Glomerular visceral epithelial cell (primary cell): ENCODE measurements around the gene APMAP.

ENCODE experiments used
- DNase-seq: peaks from one replicate; pipeline ENCODE4 v3.0.0-alpha.2; 2016; ENCODE audit errors: extremely low spot score

Gene APMAP

GRCh38 chr20:24966317-24967012 is 26.1 kb downstream of the APMAP start:
- no peak for DNase-seq

- DNase-seq, result no peak
Observed at GRCh38 chr20:24965065-24965919, 27.3 kb downstream of the APMAP start.

GRCh38 chr20:24964506-24964840 is 28.1 kb downstream of the APMAP start:
- no peak for DNase-seq

- no peak for DNase-seq
Observed at GRCh38 chr20:24963672-24964505, 28.7 kb downstream of the APMAP start.

- no peak for DNase-seq
Observed at GRCh38 chr20:24962510-24962909, 30.0 kb downstream of the APMAP start.

- no peak for DNase-seq
Observed at GRCh38 chr20:24962182-24962492, 30.4 kb downstream of the APMAP start.

GRCh38 chr20:24961384-24962181 is 31.0 kb downstream of the APMAP start:
- no peak for DNase-seq

GRCh38 chr20:24960861-24961260 is 31.7 kb downstream of the APMAP start:
- DNase-seq, result no peak

- DNase-seq, result no peak
Observed at GRCh38 chr20:24960302-24960801, 32.2 kb downstream of the APMAP start.

- no peak for DNase-seq
Observed at GRCh38 chr20:24959591-24960301, 32.8 kb downstream of the APMAP start.

- no peak for DNase-seq
Observed at GRCh38 chr20:24958506-24959385, 33.8 kb downstream of the APMAP start.

- no peak for DNase-seq
Observed at GRCh38 chr20:24957326-24958016, 35.1 kb downstream of the APMAP start.

GRCh38 chr20:24956001-24956841 is 36.3 kb downstream of the APMAP start:
- DNase-seq, result no peak

GRCh38 chr20:24955045-24955444 is 37.5 kb downstream of the APMAP start:
- DNase-seq, result no peak

- no peak for DNase-seq
Observed at GRCh38 chr20:24954566-24954965, 38.0 kb downstream of the APMAP start.

GRCh38 chr20:24954151-24954550 is 38.4 kb downstream of the APMAP start:
- DNase-seq, result no peak

GRCh38 chr20:24953621-24954133 is 38.9 kb downstream of the APMAP start:
- DNase-seq, result no peak

- DNase-seq, result no peak
Observed at GRCh38 chr20:24953209-24953575, 39.4 kb downstream of the APMAP start.
